GM12801 (cell line): Measurements from ENCODE around the gene CCDC91.

Experiments used
- CTCF ChIP-seq: IDR thresholded peaks from one replicate; pipeline ENCODE4 v1.5.1; 2011; ENCODE audit warnings: control low read depth; ENCODE audit not compliant: insufficient read length; ENCODE audit errors: extremely low read depth

The CCDC91 gene

GRCh38 chr12:28558250-28558649 lies 368.0 kb downstream of the CCDC91 start:
- TF ChIP-seq CTCF: no peak

GRCh38 chr12:28563286-28563685 lies 373.0 kb downstream of the CCDC91 start:
- no peak for TF ChIP-seq CTCF

- TF ChIP-seq CTCF: no peak
Observed at GRCh38 chr12:28563936-28564335, 373.7 kb downstream of the CCDC91 start.

- TF ChIP-seq CTCF: no peak
Observed at GRCh38 chr12:28568118-28568517, 377.9 kb downstream of the CCDC91 start.

GRCh38 chr12:28568704-28569103 lies 378.4 kb downstream of the CCDC91 start:
- no peak for TF ChIP-seq CTCF

GRCh38 chr12:28569698-28570411 lies 379.6 kb downstream of the CCDC91 start:
- TF ChIP-seq CTCF: no peak

GRCh38 chr12:28570811-28571210 lies 380.6 kb downstream of the CCDC91 start:
- no peak for TF ChIP-seq CTCF
